Dendritic cell treated with granulocyte-macrophage colony-stimulating factor and Interleukin-4, amounts not matched to agents 40 ng/mL and 50 ng/mL, for 4 days (primary cell): ENCODE results near the gene SPOPL.
"Not testable (repeated sequence)": the region's sequence is repeated elsewhere in the genome, so short reads cannot be mapped to it uniquely, and the experiment has no call there.

Experiments used
- H3K27ac Mint-ChIP-seq: one replicate; pipeline ENCODE4 v1.8.0; 2022; ENCODE audit warnings: mild to moderate bottlenecking, mixed read lengths
- H3K27me3 Mint-ChIP-seq: one replicate; pipeline ENCODE4 v1.8.0; 2022; ENCODE audit warnings: mild to moderate bottlenecking, mixed read lengths
- H3K36me3 Mint-ChIP-seq: one replicate; pipeline ENCODE4 v1.8.0; 2022; ENCODE audit warnings: low read depth, mixed read lengths
- H3K4me1 Mint-ChIP-seq: one replicate; pipeline ENCODE4 v1.8.0; 2022; ENCODE audit warnings: low read depth, mixed read lengths
- H3K4me3 Mint-ChIP-seq: one replicate; pipeline ENCODE4 v1.8.0; 2022; ENCODE audit warnings: mild to moderate bottlenecking, moderate library complexity, mixed read lengths
- H3K9me3 Mint-ChIP-seq: one replicate; pipeline ENCODE4 v1.8.0; 2022; ENCODE audit warnings: mixed read lengths
- intact Hi-C: fragments of 100-400 bp; cut with micrococcal nuclease; formaldehyde crosslinking; loops from one replicate; pipeline ENCODE4 v1.15.0; 2022

SPOPL gene

GRCh38 chr2:138521821-138522220, 20.3 kb downstream of the SPOPL start:
- no peak overlapping the region for H3K4me3 Mint-ChIP-seq
- H3K27ac Mint-ChIP-seq = no peak overlapping the region
- peaks cover 27% of the 10 kb centered on the region for H3K9me3 Mint-ChIP-seq
- no peaks in the 10 kb centered on the region for H3K27me3 Mint-ChIP-seq
- peaks cover 68% of the 10 kb centered on the region for H3K4me1 Mint-ChIP-seq
- intact Hi-C loops = no loop called here
- H3K36me3 Mint-ChIP-seq = peaks cover 29% of the 10 kb centered on the region

GRCh38 chr2:138522556-138522955, 21.0 kb downstream of the SPOPL start:
- Mint-ChIP-seq H3K9me3 (peaks cover 27% of the 10 kb centered on the region), H3K4me3 (no peak overlapping the region), H3K27me3 (no peaks in the 10 kb centered on the region), H3K4me1 (peaks cover 69% of the 10 kb centered on the region), H3K36me3 (peaks cover 36% of the 10 kb centered on the region), H3K27ac (no peak overlapping the region)
- intact Hi-C loops = no loop called here

- H3K27ac Mint-ChIP-seq, H3K27me3 Mint-ChIP-seq, H3K4me3 Mint-ChIP-seq, intact Hi-C loops: not testable (repeated sequence)
- Mint-ChIP-seq H3K4me1 (peaks cover 75% of the 10 kb centered on the region), H3K9me3 (peaks cover 27% of the 10 kb centered on the region), H3K36me3 (peaks cover 40% of the 10 kb centered on the region)
Measured at GRCh38 chr2:138523018-138523672, 21.6 kb downstream of the SPOPL start.

- Mint-ChIP-seq H3K9me3 (peaks cover 27% of the 10 kb centered on the region), H3K4me1 (peaks cover 78% of the 10 kb centered on the region), H3K36me3 (peaks cover 40% of the 10 kb centered on the region)
- H3K27ac Mint-ChIP-seq, H3K4me3 Mint-ChIP-seq, intact Hi-C loops, H3K27me3 Mint-ChIP-seq: not testable (repeated sequence)
Measured at GRCh38 chr2:138523673-138524042, 22.1 kb downstream of the SPOPL start.

- H3K4me3 Mint-ChIP-seq, H3K27ac Mint-ChIP-seq, intact Hi-C loops, H3K27me3 Mint-ChIP-seq: not testable (repeated sequence)
- Mint-ChIP-seq H3K36me3 (peaks cover 40% of the 10 kb centered on the region), H3K4me1 (peaks cover 81% of the 10 kb centered on the region), H3K9me3 (peaks cover 27% of the 10 kb centered on the region)
Measured at GRCh38 chr2:138524353-138524752, 22.8 kb downstream of the SPOPL start.

- intact Hi-C loops = no loop called here
- Mint-ChIP-seq H3K27me3 (no peaks in the 10 kb centered on the region), H3K27ac (no peak overlapping the region), H3K36me3 (peaks cover 26% of the 10 kb centered on the region), H3K4me3 (no peak overlapping the region), H3K4me1 (peaks cover 51% of the 10 kb centered on the region), H3K9me3 (no peaks in the 10 kb centered on the region)
Measured at GRCh38 chr2:138531913-138532312, 30.3 kb downstream of the SPOPL start.

GRCh38 chr2:138534791-138535190, 33.2 kb downstream of the SPOPL start:
- Mint-ChIP-seq H3K27ac (no peak overlapping the region), H3K9me3 (peaks cover 10% of the 10 kb centered on the region), H3K4me3 (no peak overlapping the region), H3K4me1 (peaks cover 42% of the 10 kb centered on the region), H3K27me3 (no peaks in the 10 kb centered on the region), H3K36me3 (peaks cover 34% of the 10 kb centered on the region)
- intact Hi-C loops = no loop called here

- H3K36me3 Mint-ChIP-seq = peaks cover 36% of the 10 kb centered on the region
Measured at GRCh38 chr2:138536302-138536701, 34.7 kb downstream of the SPOPL start.

GRCh38 chr2:138536740-138537139, 35.2 kb downstream of the SPOPL start:
- Mint-ChIP-seq H3K4me1 (peaks cover 48% of the 10 kb centered on the region), H3K27me3 (no peaks in the 10 kb centered on the region), H3K4me3 (no peak overlapping the region), H3K36me3 (peaks cover 40% of the 10 kb centered on the region), H3K9me3 (peaks cover 15% of the 10 kb centered on the region), H3K27ac (peak overlapping the region; percentile 32)
- intact Hi-C loops = no loop called here

More at GRCh38 chr2:138536302-138536701, 34.7 kb downstream of the SPOPL start:
- H3K27ac Mint-ChIP-seq = peak overlapping the region; percentile 32
- H3K27me3 Mint-ChIP-seq = no peaks in the 10 kb centered on the region
- H3K4me1 Mint-ChIP-seq = peaks cover 44% of the 10 kb centered on the region
- no peak overlapping the region for H3K4me3 Mint-ChIP-seq
- peaks cover 11% of the 10 kb centered on the region for H3K9me3 Mint-ChIP-seq
- intact Hi-C loops = no loop called here

- Mint-ChIP-seq H3K9me3 (peaks cover 21% of the 10 kb centered on the region), H3K4me1 (peaks cover 54% of the 10 kb centered on the region), H3K36me3 (peaks cover 46% of the 10 kb centered on the region), H3K27ac (peak overlapping the region; percentile 32), H3K27me3 (no peaks in the 10 kb centered on the region), H3K4me3 (no peak overlapping the region)
- intact Hi-C loops = no loop called here
Measured at GRCh38 chr2:138537170-138537915, 35.8 kb downstream of the SPOPL start.

GRCh38 chr2:138544206-138544605, 42.6 kb downstream of the SPOPL start:
- H3K27ac Mint-ChIP-seq, H3K4me3 Mint-ChIP-seq, H3K27me3 Mint-ChIP-seq, intact Hi-C loops: not testable (repeated sequence)
- peaks cover 11% of the 10 kb centered on the region for H3K9me3 Mint-ChIP-seq
- H3K36me3 Mint-ChIP-seq = peaks cover 25% of the 10 kb centered on the region
- peaks cover 57% of the 10 kb centered on the region for H3K4me1 Mint-ChIP-seq

GRCh38 chr2:138548796-138549195, 47.2 kb downstream of the SPOPL start:
- Mint-ChIP-seq H3K9me3 (no peaks in the 10 kb centered on the region), H3K36me3 (peaks cover 36% of the 10 kb centered on the region), H3K27ac (no peak overlapping the region), H3K4me3 (no peak overlapping the region), H3K4me1 (peaks cover 20% of the 10 kb centered on the region), H3K27me3 (no peaks in the 10 kb centered on the region)
- intact Hi-C loops = no loop called here

GRCh38 chr2:138550172-138550571, 48.6 kb downstream of the SPOPL start:
- Mint-ChIP-seq H3K4me3 (no peak overlapping the region), H3K4me1 (peaks cover 6% of the 10 kb centered on the region), H3K27ac (no peak overlapping the region), H3K9me3 (no peaks in the 10 kb centered on the region), H3K27me3 (no peaks in the 10 kb centered on the region), H3K36me3 (peaks cover 40% of the 10 kb centered on the region)
- intact Hi-C loops = no loop called here

GRCh38 chr2:138550670-138551287, 49.2 kb downstream of the SPOPL start:
- intact Hi-C loops = no loop called here
- no peaks in the 10 kb centered on the region for H3K9me3 Mint-ChIP-seq
- no peak overlapping the region for H3K27ac Mint-ChIP-seq
- peaks cover 6% of the 10 kb centered on the region for H3K4me1 Mint-ChIP-seq
- H3K4me3 Mint-ChIP-seq = no peak overlapping the region
- H3K27me3 Mint-ChIP-seq = no peaks in the 10 kb centered on the region
- peaks cover 46% of the 10 kb centered on the region for H3K36me3 Mint-ChIP-seq
